Osteocyte (in vitro differentiated cells): ENCODE data around the gene NAT10. TPM values are rescaled to one million over a fixed set of nuclear protein-coding genes. Genes with fewer than 3 reads are reported as not detected.
"Not testable (repeated sequence)": the region's sequence is repeated elsewhere in the genome, so short reads cannot be mapped to it uniquely, and the experiment has no call there.

Experiments used
- DNase-seq: peaks from one replicate; pipeline ENCODE4 v3.0.0; 2021; ENCODE audit warnings: mixed read lengths; ENCODE audit not compliant: unreplicated experiment; ENCODE audit errors: extremely low spot score
- H3K27ac Mint-ChIP-seq: one replicate; pipeline ENCODE4 v1.8.0; 2021; ENCODE audit warnings: mild to moderate bottlenecking, mixed read lengths; ENCODE audit not compliant: unreplicated experiment
- H3K27me3 Mint-ChIP-seq: one replicate; pipeline ENCODE4 v1.8.0; 2021; ENCODE audit warnings: mixed read lengths; ENCODE audit not compliant: unreplicated experiment
- H3K36me3 Mint-ChIP-seq: one replicate; pipeline ENCODE4 v1.8.0; 2021; ENCODE audit warnings: mixed read lengths; ENCODE audit not compliant: unreplicated experiment
- H3K4me1 Mint-ChIP-seq: one replicate; pipeline ENCODE4 v1.8.0; 2021; ENCODE audit warnings: mixed read lengths; ENCODE audit not compliant: unreplicated experiment
- H3K4me3 Mint-ChIP-seq: one replicate; pipeline ENCODE4 v1.8.0; 2021; ENCODE audit warnings: mild to moderate bottlenecking, moderate library complexity, mixed read lengths; ENCODE audit not compliant: unreplicated experiment
- H3K9me3 Mint-ChIP-seq: one replicate; pipeline ENCODE4 v1.8.0; 2021; ENCODE audit warnings: mixed read lengths; ENCODE audit not compliant: unreplicated experiment
- total RNA-seq: library from RNA; stranded (reverse); gene quantifications from 2 replicates; pipeline ENCODE4 v1.2.1, GENCODE V29; 2021
- TF ChIP-seq, protein P1 (sequence below): fragments of 200-600 bp; sonication (generic); IDR thresholded peaks from 2 replicates; pipeline ENCODE4 v1.5.0; 2021; ENCODE audit warnings: antibody characterized with exemption, mild to moderate bottlenecking, moderate library complexity

Gene NAT10
- total RNA-seq, 1 donor from 2014 or later, result 38.6 TPM

DNA sequence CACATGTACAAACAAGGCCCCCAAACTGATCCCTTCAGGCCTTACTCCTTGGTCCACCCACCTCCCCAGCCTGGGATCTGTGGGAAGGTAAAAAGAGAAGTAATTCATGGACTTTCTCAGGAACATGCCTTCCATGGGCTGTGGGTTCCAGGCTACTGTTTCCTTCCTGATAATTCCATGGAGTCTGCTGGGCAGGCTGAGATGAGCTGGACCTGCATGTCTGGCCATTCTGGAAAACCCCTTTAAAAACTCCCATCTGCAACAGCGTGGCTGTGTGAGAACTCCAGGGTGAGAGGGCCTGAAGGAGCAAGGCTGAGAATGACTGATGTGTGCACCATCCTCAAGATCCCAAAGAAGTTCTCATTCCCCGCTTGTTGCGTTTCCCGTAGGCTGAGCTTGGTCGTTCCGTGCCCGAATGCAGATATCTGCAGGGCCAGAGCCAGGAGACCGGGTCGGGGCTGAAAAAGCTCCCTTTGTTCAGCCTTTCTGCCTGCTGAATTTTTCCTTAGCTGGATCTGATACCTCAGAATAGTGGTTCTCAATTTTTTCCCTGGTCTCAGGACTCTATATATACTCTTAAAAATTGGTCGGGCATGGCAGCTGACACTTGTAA lies 72.9 kb downstream of the NAT10 start:
- no peaks in the 10 kb centered on the region for H3K9me3 Mint-ChIP-seq
- H3K27ac Mint-ChIP-seq, result no peak overlapping the region
- H3K27me3 Mint-ChIP-seq, result peaks cover 5% of the 10 kb centered on the region
- no peak for DNase-seq
- no peaks in the 10 kb centered on the region for H3K36me3 Mint-ChIP-seq
- no peak overlapping the region for H3K4me3 Mint-ChIP-seq
- peaks cover 4% of the 10 kb centered on the region for H3K4me1 Mint-ChIP-seq
- TF ChIP-seq, protein P1, sequence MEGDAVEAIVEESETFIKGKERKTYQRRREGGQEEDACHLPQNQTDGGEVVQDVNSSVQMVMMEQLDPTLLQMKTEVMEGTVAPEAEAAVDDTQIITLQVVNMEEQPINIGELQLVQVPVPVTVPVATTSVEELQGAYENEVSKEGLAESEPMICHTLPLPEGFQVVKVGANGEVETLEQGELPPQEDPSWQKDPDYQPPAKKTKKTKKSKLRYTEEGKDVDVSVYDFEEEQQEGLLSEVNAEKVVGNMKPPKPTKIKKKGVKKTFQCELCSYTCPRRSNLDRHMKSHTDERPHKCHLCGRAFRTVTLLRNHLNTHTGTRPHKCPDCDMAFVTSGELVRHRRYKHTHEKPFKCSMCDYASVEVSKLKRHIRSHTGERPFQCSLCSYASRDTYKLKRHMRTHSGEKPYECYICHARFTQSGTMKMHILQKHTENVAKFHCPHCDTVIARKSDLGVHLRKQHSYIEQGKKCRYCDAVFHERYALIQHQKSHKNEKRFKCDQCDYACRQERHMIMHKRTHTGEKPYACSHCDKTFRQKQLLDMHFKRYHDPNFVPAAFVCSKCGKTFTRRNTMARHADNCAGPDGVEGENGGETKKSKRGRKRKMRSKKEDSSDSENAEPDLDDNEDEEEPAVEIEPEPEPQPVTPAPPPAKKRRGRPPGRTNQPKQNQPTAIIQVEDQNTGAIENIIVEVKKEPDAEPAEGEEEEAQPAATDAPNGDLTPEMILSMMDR, result no peak

GRCh38 chr11:34179026-34179675 lies 73.7 kb downstream of the NAT10 start:
- Mint-ChIP-seq H3K9me3 (no peaks in the 10 kb centered on the region), H3K27me3 (peaks cover 5% of the 10 kb centered on the region), H3K27ac (no peak overlapping the region), H3K4me3 (no peak overlapping the region), H3K36me3 (no peaks in the 10 kb centered on the region), H3K4me1 (no peaks in the 10 kb centered on the region)
- TF ChIP-seq, protein P1, result no peak
- no peak for DNase-seq

DNA sequence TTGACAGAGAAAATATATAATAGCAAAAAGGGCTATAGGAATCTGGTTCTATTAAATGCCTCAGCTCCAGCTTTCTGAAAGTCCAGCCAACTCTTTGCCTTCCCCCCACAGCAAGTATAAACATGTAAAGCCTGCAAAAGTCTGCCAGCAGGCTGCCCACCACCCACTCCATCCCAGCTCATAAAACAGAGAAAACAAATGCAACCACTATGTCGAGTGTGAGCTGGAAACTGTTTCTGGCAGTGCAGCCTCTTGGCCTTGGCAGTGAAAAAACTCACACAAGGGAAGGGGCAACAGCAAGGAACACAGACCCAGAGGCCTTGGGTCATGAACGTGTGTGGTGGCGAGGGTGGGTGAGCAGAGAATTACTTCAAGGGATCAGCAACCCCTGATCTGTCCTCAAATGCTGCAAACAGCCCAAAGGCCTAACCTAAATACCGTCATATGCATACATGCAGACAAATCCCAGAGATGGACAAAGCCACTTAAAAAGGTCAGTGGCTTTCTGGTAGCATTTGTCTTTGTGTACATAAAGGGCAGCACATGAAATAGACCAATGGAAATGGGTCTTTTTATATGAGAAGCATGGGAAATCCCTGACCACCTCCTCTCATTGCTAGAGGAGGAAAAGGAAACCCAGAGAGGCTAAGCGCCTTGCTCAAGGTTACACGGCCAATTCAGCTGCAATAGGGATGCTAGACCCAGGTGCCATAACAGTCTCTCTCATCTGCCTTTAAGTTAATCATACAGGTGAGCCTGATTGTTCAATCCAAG lies 74.8 kb downstream of the NAT10 start:
- no peaks in the 10 kb centered on the region for H3K4me1 Mint-ChIP-seq
- TF ChIP-seq, protein P1, result no peak
- H3K4me3 Mint-ChIP-seq, result no peak overlapping the region

GRCh38 chr11:34180814-34181165 lies 75.4 kb downstream of the NAT10 start:
- not testable (repeated sequence) for H3K9me3 Mint-ChIP-seq, DNase-seq, H3K27ac Mint-ChIP-seq, H3K36me3 Mint-ChIP-seq, H3K4me3 Mint-ChIP-seq, H3K27me3 Mint-ChIP-seq, H3K4me1 Mint-ChIP-seq

More for the DNA sequence above, 74.8 kb downstream of the NAT10 start:
- Mint-ChIP-seq H3K27ac (no peak overlapping the region), H3K36me3 (no peaks in the 10 kb centered on the region), H3K27me3 (peaks cover 5% of the 10 kb centered on the region), H3K9me3 (no peaks in the 10 kb centered on the region)
- no peak for DNase-seq

- no peaks in the 10 kb centered on the region for H3K36me3 Mint-ChIP-seq
- peaks cover 4% of the 10 kb centered on the region for H3K4me1 Mint-ChIP-seq
- TF ChIP-seq, protein P1, result no peak
- H3K9me3 Mint-ChIP-seq, result no peaks in the 10 kb centered on the region
- H3K4me3 Mint-ChIP-seq, result no peak overlapping the region
- no peak for DNase-seq
- H3K27me3 Mint-ChIP-seq, result peaks cover 4% of the 10 kb centered on the region
- no peak overlapping the region for H3K27ac Mint-ChIP-seq
Measured at GRCh38 chr11:34181251-34181650, 75.8 kb downstream of the NAT10 start.
